SKM-1 treated with dmso at 0.1 percent for 144 hours (cell line): ENCODE measurements around the gene SPSB4.
"Not testable (repeated sequence)": the region's sequence is repeated elsewhere in the genome, so short reads cannot be mapped to it uniquely, and the experiment has no call there.

Source experiments
- DNase-seq: peaks from one replicate; lab custom pipeline; 2025; ENCODE audit not compliant: unreplicated experiment; lab: John Stamatoyannopoulos, UW

The SPSB4 gene

DNA sequence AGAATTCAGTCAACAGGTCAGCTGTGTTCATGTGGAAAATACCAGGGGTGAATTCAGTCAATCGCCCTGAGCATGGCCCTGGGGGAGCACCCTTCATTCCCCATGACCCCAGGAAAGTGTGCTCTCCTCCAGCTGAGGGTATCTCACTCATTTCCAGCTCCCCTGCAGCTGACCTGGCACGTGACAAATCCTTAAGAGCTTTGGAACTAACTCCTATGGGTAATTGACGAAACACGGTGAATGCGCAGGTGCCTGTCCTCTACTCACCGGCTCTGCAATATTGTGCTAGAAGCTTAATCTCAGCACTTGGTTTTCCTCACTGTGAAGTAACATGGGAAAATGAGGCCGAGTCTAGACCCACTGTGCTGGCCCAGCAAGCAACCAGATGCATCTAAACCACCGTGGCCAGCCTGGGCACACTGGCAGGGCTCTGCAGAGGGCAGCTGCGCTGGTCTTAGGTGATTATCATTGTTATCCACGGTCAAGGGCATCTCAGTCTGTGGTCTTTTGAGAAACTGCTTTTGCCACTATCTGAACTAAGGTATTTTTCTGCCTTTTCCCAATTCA is 63.1 kb downstream of the SPSB4 start:
- no peak for DNase-seq

DNA sequence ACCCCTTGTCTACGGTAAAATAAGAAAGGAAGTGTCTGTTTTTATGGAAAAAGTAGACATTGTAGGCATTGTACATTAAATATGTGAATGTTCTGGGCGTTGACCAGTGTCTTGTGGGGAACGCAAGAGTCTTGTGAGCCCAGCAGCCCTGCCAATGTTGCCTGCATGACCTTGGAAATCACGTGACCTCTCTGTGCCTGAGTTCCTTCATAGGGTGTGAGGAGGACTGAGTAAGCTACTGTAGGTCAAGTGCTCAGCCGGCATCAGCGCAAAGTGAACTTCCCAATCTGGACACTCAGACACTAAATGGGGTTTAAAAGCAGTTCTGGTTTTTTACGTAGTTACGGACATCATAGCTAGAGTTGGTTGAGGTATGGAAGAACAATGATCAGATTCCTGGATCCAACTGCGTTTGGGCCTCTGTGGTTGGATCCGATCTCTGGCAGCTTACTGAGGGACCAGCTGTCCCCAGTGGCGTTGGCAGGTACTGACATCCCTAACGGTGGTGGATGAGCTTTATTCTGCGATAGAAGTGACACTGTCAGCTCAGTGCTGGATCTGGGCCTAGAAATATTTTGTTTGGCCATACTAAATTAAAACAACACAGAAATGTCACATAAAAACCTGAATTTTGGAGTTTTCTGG is 63.8 kb downstream of the SPSB4 start:
- no peak for DNase-seq

GRCh38 chr3:141115789-141116541 is 64.8 kb downstream of the SPSB4 start:
- no peak for DNase-seq

DNA sequence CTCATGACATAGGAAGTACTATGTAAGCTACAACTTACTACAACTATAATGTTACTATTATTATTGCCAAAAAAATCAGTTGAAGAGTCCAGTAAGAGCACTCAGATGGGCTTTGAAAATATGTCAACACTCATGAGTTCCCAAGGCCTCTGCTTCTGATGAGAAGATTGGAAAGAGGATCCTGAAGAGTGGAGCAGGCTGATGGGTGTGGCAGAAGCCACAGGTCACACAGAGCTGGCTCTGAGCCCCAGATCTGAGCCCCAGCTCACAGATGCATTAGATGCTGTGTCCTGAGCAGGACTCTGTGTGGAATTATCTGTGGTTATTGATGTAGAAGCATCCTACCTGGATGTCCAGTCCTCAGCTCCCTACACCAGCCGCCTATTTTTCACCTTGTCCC is 65.6 kb downstream of the SPSB4 start:
- DNase-seq: no peak

GRCh38 chr3:141117982-141118381 is 66.8 kb downstream of the SPSB4 start:
- not testable (repeated sequence) for DNase-seq

- DNase-seq: no peak
Observed at GRCh38 chr3:141122455-141123030, 71.4 kb downstream of the SPSB4 start.

- DNase-seq: no peak
Observed at GRCh38 chr3:141123677-141124410, 72.7 kb downstream of the SPSB4 start.

DNA sequence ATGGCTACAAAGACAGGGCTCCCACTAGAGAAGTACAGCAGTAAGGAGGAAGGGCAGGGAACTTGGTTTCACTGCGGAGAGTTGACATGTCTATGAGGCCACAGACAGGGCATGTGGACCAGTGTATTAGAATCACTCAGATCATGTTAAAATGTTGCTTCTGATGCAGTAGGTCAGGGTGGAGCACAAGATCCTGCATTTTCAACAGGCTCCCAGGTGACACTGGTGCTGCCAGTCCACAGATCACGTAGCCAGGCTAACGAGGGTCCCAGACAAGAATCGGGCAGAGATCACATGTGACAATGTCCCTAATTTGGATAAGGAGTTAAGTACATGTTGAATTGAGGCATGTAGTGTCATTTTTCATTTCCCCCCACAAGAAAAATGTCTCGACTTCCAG is 73.6 kb downstream of the SPSB4 start:
- DNase-seq: no peak

DNA sequence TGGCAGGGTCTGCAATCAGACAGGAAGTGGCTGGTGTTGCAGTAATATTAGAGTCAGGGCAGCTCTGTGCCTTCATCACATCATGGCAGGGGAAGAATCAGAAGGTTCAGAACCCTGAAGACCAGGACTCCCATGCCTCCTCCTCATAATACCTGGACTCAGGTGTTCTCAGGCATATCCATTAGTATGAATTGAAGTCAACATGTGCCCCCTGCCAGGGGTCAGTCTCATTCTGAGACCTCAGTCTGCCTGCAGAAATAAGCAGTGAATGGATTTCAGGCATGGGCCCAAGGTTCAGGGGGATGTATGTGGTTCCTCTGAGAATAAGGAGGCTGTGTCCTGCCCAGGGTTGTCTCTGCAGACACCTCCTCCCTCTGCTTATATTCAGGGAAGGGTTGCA is 74.2 kb downstream of the SPSB4 start:
- no peak for DNase-seq

DNA sequence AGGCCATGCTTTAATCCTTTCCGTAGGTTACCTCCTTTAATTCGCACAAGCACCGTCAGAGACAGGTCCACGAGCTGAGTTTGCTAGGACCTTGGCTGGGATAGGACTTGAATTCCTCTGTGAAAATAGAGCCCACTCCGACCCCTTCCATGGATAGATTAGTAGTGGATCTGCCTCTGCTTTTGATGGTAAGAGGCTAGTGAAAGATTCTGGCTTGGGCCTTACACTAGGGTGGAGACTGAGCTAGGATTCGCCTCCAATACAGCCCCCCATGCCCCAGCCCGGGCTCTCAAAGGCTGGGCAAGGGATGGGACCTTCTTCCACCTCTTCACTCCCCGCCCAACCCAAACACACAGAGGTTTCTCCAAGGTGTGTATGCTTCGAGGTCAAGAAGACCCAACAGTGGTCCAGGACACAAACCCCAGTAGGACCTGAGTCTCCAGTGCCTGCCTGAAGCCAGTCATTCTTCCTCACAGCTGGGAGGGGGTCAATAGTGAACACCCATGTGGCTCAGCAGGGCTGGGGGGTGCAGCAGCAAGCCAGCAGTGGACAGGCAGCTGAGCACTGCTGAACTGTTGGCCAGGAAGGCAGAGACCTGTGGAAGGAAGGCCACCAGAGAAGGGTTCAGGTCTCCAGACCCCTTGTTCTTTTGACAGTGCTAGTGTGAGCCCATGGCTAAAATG is 75.7 kb downstream of the SPSB4 start:
- DNase-seq: no peak

GRCh38 chr3:141127344-141128125 is 76.4 kb downstream of the SPSB4 start:
- DNase-seq: no peak

DNA sequence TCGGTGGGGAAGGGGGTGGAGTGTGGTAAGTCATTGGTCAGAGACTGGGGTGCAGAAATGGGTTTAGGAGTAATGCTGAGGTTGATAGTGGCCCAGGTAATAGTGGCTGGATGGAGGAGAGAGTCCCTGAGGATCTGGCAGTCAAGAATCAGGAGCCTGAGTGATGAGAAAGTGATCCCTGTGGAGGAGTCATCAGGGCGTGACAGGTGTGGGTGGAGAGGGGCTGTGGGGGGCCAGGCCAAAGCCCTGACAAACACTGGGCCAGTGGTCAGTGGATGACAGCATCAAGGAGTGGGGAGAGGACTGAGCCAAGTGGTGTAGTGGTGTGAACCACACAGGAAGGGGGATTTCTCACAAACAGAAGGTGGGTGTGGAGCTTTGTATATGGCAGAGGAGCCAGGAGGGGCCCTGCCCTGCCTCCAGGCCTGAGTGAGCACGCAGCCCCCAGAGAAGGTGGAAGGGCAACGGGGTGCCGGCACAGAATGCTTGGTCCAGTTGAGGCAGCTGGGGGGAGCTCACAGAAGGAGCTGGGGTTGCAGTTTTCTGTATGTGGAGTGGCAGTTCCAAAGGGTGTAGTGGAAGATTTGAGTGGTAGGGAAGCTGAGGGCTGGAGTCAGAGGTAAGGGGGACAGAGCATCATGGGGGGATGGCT is 77.1 kb downstream of the SPSB4 start:
- DNase-seq: no peak

DNA sequence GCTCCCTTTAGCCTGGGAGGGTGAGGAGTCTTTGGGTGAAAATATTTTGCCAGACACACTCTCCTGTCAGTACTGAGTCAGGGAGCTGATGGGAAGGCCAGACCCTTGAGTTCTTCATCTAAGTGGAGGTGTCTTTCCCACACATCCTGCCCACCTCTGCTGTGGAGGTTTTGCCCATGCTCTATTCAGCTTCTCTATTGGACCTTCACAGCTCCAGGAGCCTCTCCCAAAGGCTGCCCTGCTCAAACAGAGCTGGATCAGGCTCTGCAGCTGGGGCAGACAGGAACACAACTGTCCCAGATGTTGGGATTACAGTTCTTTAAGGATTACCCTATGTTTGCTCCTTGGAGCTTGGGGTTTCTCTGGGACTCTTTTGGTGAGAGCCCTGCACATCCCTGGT is 77.9 kb downstream of the SPSB4 start:
- DNase-seq: no peak

GRCh38 chr3:141129541-141130011 is 78.4 kb downstream of the SPSB4 start:
- DNase-seq: no peak

GRCh38 chr3:141143517-141143916 is 92.4 kb downstream of the SPSB4 start:
- no peak for DNase-seq

DNA sequence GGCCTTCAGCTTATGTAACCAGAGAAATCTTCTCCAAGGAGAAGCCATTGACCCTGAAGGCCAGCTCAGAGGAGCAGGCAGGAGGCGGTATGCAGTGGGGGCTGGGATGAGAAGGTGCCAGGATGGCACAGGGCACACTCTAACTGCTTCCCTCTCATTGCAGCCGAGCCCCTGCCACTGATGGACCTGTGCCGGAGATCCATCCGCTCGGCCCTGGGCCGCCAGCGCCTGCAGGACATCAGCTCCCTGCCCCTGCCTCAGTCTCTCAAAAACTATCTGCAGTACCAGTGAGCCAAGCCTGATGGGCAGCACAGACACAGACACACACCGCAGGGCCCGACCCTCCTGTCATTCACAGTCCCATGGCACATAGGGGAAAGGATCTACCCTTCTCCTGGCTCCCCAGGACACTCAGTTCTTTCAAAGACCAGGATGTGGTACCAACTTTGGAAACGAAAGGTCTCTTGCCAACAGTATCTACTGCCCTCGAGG is 95.9 kb downstream of the SPSB4 start:
- no peak for DNase-seq

DNA sequence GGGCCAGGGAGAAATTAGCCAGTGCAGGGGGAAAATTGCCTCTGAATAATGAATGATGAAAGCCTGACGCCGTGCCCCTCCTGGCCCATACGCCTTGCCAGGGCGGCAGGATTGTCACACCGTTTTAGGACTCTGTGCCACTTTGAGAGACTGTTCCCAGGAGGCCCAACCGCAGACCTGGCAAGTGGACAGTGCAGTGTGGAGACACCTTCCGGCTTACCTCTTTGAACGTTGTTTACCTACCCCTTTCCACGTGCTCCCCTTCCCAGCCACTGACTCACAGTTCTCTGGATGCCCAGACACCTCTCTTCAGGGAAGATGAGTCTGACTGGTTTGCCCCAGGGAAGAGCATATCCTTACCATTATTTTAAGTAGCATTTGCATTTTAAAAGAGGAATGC is 96.5 kb downstream of the SPSB4 start:
- DNase-seq: no peak

DNA sequence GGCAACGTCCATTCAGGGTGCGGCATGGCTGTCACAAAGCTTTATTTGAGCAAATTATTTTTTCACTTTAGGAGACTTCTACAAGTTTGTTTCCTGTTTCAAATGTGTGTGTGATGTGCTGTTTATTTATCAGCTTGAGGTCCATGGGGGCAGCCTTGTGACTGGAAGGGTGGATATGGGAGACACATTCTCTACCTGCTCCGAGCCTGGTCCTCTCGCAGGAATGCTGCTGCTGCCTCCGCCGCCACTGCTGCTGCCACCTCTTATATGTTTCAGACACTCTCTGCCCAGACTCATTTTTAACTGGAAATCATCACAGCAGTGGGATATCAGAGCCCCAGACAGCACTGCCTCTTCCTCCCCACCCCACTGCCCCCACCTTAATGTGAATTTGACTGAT is 97.0 kb downstream of the SPSB4 start:
- no peak for DNase-seq

DNA sequence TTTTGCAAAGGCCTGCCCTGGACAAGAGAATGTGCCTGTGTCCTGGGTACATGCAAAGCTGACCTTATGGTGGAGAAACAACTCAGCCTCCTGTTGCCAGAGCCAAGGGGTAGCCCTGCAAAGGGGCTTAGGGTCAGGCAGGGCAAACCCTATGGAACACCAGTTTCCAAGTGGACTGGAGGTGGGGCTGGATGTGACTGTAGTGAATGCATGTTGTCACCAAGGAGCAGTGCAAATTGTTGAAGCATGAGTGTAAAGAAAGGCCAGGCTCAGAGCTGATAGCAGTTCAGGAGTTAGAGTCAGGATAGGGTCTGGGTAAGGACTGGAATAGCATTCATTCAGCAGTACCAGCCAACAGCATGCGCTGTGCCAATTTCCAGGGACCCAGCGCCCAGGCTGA is 97.6 kb downstream of the SPSB4 start:
- no peak for DNase-seq
